Mucosa of gallbladder (tissue), 1 donor: Measurements from ENCODE around the gene FKBP3. TPM values are rescaled to one million over a fixed set of nuclear protein-coding genes. Genes with fewer than 3 reads are reported as not detected.
"Not testable (repeated sequence)": the region's sequence is repeated elsewhere in the genome, so short reads cannot be mapped to it uniquely, and the experiment has no call there.

Experiments
- DNase-seq: peaks from one replicate; pipeline ENCODE4 v3.0.0-alpha.2; 2020; ENCODE audit warnings: low spot score
- total RNA-seq: library from RNA; stranded (reverse); gene quantifications from one replicate; pipeline ENCODE4 v1.2.1, GENCODE V29; 2021
- donor health status: DM: no; HTN: no; CAD: no.

Gene FKBP3
- total RNA-seq = 39.0 TPM

DNA sequence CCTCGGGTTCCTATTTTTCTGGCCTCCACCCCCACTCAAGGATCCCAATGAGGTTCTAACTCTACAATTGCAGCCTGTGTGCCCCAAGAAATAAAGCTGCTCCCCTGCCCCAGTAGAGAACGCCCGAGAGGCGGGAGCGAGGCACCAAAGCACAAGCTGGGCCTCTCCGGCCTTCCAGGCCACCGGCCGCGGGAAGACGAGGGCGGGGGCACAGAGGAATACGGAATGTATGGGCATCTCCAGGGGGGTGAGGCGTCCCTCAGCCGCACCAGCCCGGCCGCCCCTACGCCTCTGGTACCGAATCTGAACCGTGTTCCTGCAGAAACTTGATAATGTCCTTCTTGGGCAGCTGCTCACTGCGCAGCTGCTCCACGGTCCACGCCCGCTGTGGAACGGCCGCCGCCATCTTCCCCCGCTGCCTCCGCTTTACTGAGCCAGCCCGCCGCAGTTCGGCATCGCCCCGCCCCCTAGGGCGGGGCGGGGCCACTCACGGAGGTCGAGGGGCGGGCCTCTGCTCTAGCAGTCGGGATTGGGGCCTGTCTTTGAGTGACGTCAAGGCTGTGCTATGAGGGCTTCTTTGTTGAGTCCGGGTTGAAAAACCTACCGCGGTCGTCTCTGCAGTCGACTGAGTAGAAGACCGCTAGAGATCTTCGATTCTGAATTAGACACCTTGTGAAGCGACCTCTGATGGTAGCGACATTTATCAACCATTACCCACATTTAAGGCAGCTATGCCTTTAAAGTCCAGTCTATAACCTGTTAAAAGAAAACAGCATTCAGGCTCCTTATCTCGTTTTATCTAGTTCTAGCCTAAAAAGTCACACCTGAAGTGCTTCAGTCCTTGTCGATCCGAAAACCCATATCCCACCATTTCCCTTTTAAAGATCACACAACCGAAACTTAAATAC, at the start of gene FKBP3:
Gene FKBP3 (minus strand): TSS at position 431 of the 908 bp plus-strand sequence. CDS start 25 bp downstream, at position 406.
- peak; percentile 98 for DNase-seq

DNA sequence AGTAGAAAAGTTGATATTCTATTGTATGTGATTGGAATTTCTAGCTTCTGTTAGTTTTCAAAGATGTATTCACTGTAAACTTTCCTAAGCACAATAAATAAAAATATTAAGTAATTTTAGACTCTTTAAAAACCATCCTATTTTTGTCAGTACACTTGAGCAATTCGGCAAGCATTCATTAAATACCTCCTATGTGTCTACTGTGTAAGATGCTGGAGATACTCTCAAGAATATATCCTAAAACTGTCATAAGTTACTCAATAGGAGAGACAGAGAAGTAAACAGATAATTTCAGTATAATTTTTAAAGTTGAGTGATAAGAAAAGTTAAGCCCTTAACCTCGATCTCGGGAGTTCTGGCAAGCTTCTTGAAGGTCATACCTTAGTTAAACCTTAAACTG, 47.5 kb upstream of the FKBP3 start:
- DNase-seq = no peak

DNA sequence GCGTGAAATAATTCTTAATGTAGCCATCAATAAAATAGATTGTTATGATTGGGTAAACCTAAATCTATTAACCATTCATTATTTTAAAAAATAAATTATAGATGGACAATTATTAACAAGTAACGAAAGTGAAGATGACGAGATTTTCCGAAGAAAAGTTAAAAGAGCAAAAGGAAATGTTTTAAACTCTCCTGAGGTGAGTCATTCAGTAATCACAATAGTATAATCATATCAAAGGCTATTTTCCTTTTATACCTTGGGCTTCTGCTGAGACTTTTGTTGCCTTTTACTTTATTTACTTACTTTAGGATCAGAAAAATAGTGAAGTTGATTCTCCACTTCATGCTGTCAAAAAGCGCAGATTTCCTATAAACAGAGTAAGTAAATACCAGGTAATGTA, 47.0 kb upstream of the FKBP3 start:
- no peak for DNase-seq

DNA sequence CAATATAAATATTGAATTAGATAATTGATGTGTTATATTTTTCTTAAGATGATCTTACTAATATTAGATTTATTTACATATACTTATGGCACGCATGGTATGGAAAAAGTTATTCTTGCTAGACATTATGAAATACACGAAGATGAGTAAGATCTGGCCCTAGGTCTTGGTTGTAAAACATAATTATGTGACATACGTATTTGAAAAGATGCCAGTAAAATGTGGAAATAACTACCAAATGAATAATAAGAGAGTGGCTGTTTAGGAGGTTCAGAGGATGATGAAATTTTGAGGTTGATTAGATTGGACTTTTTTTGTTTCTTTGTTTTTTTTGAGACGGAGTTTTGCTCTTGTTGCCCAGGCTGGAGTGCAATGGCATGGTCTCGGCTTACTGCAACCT, 42.8 kb upstream of the FKBP3 start:
- DNase-seq = no peak

DNA sequence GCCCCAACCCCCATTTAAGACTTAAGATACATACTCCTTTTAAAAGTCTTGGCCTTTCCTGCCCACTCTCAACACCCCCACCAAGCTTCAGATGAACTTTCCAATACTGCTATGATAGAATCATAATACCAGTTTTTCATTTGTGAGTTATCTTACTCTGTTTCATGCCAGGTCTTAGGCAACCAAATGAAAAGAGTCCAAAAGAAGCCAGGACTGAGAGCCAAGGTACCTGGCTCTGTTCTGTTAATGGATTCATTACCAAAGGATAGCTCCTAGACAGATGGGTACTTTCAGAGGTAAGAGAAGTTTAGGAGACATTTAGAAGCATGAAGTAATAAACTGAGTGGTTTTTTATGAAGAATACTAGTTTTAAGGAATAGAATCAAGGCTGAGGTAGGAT, 35.6 kb upstream of the FKBP3 start:
- no peak for DNase-seq

DNA sequence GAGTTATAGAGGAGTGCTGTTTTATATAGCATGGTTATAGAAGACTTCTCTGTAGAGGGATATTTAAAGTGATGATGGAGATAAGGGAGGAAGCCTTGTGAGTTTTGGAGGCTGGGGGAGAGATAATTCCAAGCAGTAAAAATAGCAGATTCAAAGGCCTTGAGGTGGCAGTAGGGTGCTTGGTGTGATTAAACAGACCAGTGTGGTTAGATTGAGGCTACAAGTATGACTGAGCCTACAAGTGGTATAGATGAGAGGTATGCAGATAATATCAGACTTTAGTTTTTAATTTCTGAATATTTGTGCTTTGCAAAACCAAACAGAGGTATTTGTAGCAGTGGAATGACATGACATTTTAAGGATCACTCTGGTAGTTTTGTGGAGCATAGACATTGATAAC, 21.8 kb upstream of the FKBP3 start:
- no peak for DNase-seq

DNA sequence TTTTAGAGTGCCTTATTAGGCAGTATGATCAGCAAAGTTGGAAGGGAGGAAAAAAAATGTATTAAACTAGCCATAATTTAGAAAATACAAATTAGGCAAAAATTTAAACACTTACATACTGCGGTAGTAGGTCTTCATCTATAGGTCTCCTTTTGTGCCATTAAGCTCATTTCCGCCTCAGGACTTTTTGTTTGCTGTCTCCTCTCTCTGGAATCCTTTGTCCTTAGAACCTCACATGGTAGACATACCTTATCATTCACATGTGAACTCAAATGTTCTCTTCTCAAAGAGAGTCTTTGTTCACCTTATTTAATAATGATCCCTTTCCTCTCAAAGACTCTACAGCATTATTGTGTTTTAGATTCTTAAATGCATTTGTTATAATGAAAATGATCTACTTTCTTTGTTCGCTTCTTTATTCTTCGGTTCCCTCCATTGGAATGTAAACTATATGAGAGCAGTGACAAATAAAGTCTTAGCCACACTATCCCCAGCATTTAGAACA, 16.2 kb upstream of the FKBP3 start:
- no peak for DNase-seq

DNA sequence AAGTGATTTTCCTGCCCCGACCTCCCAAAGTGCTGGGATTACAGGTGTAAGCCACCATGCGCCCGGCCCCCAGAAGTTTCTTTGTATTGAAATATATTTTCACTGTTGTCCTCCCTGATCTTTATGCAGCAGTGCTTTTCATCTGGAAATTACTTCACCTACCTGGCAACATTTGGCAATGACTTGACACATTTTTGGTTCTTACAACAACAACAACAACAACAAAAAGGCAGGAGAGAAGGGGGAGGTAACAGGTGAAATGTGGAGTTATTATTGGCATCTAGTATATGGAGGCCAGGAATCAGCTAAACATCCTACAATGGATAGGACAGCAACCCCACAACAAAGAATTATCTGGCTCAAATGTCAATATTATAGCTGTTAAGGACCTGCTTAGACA, 15.3 kb upstream of the FKBP3 start:
- DNase-seq = no peak

DNA sequence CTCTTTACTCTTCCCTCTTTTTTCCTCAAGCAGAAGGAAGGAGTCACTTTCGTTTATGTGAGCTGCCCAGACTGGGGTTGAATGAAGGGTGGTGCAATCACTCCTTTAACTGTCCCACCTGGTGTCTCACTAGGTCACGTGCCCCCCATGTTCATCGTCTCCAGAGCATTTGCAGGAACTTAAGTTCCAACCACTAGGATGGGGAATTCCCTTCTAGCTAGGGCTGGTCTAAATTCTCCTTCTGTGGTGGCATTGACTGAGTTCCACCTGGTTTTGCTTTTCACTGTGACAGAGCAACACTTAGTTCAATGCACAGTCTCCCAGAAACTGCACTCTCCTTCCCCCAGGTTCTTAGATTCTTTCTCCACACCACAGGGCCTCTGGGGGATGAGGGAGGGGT, 10.9 kb upstream of the FKBP3 start:
- DNase-seq = no peak

DNA sequence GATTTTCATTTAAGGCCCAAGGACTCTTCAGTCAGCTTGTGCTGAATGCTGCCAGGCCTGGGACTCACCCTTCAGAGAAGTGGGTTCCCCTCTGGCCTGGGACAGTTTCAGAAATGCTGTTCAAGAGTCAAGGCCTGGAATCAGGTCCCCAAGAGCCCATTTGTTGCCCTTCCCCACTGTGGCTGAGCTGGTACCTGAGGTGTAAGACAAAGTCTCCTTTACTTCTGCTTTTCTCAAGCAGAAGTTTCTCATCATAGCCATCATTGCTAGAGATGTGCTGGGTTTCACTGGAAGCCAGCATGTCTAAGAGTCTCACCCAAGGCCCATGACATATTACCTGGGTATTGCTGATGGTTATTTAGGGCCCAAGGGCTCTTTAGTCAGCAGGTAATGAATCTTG, 10.4 kb upstream of the FKBP3 start:
- DNase-seq = no peak

DNA sequence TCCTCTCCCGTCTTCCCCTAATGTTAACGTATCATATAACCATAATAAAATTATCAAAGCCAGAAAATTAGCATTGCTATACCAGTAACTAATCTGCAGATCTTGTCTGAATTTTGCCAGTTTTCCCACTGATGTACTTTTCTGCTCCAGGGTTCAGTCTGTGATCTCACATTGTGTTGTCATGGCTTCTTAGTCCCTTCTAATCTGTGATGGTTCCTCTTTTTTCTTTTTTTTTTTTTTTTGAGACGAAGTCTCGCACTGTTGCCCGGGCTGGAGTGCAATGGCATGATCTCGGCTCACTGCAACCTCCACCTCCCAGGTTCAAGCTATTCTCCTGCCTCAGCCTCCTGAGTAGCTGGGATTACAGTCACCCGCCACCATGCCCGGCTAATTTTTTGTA, 7.8 kb upstream of the FKBP3 start:
- DNase-seq = not testable (repeated sequence)

DNA sequence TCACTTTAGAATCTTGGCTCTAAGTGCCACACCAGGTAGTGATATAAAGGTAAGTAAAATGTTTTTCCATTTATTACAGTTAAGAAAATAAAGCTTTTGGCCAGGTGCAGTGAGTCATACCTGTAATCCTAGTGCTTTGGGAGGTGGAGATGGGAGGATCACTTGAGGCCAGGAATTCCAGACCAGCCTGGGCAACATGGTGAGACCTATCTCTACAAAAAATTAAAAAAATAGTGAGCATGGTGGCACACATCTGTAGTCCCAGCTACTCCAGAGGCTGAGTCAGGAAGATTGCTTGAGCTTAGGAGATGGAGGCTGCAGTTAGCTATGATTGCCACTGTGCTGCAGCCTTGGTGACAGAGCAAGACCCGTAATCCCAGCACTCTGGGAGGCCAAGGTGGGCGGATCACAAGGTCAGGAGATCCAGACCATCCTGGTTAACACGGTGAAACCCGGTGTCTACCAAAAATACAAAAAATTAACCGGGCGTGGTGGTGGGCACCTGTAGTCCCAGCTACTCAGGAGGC, 6.4 kb upstream of the FKBP3 start:
- no peak for DNase-seq

DNA sequence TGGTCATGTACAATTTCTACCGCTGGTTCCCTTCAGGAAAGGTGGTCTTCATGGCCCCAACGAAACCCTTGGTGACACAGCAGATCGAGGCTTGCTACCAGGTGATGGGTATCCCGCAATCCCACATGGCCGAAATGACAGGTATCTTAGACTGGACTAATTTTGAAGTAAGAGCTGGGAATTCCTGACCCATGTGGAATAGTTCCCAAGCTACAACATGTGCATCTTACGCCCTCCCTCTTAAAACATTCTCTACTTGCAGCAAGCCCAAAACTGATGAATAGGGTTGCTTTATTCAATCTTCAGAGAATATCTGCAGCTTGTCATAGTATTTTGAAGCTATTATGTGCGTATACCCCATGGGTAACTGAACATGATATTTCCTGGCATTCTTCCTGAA, 2.1 kb upstream of the FKBP3 start:
- DNase-seq = no peak

DNA sequence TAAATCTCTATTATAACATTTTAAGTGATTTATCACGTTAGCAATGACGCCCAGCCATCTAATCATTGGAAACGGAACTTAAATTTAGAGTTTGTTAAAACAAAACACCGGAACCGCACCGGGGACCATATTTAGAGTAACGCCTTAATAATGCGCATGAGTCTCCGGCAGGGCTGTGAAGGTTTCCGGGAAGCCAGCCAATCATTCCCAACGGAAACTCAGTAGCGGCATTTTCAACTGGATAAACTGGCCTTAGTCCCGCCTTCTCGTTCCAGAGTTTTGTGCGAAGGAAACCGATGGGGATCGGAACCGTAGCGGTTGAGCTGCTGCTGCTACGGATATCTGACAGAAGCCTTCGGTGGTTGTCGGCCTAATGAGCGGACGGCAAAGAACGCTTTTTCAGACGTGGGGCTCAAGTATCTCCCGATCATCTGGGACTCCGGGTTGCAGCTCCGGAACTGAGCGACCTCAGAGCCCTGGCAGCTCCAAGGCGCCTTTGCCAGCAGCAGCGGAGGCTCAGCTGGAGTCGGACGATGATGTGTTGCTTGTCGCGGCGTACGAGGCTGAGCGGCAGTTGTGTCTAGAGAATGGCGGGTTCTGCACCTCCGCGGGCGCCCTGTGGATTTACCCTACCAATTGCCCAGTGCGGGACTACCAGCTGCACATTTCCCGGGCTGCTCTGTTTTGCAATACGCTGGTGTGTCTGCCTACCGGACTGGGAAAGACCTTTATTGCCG, 1.5 kb upstream of the FKBP3 start, which contains the start of gene FANCM:
Gene FANCM (plus strand): TSS at position 272 of the 737 bp plus-strand sequence. CDS start 102 bp downstream, at position 374.
- DNase-seq = peak; percentile 96

DNA sequence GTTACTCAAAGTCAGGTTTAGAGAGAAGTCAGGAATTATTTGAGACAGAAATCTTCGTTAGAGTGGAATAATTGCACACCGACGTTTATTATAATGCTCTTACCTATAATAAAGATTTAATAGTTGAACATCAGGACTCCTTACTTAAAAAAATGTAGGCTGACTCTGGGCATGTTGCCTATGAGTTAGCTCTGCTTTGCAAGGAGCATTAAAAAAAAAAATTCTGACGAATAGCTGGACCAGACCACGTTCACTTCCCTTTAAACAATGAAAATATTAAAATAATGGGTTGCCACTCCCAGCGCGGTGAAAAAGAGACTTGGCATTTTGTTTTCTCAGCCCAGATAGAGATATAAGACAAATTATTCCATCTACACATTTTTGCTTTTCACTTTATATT, 875 bp upstream of the FKBP3 start:
- no peak for DNase-seq

DNA sequence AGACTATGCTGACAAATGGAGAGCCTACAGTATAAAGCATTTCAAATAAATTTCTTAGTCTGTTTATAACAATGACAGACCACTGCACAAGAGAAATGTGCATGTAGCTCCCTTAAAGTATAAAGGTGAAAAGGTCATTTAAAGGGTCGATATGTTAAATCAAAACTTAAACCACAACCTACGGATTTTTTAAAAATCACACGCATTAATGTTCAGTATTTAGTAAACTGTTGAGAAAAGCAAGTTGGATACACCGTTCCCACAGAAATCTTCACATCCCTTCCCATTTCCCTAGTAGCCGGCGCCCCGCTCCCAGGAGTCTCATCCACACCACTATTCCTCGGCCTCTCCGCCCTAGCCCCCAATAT, 614 bp downstream of the FKBP3 start:
- DNase-seq = no peak

DNA sequence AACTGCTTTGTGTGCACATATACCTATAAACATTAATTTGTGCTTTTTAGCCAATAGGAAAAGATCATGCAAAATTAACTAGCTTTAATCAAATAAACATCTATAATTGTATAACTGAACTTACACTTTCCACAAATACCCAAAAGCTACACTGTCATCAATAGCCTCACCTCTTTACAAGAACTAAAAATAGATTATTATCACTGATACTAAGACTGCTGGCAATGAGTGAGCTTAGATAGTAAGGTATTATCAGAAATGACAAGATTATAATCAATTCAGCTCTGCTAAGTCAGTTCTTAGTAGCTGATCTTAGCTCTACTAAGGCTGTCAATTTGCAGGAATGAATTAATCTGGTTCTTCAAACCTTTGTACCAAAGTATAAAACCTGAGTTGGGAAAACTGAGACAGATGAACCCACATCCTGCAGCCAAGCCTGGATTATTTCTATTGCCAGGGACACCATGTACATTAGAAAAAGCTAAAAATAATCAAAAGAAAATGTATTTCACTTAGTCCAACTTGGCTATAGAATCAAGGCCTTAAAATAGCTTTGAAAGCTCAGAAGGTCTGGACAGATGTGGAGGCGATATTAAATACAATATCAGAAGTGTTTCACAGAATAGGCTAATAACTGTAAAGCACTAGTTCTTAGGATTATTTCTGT, 5.2 kb downstream of the FKBP3 start:
- DNase-seq = no peak

DNA sequence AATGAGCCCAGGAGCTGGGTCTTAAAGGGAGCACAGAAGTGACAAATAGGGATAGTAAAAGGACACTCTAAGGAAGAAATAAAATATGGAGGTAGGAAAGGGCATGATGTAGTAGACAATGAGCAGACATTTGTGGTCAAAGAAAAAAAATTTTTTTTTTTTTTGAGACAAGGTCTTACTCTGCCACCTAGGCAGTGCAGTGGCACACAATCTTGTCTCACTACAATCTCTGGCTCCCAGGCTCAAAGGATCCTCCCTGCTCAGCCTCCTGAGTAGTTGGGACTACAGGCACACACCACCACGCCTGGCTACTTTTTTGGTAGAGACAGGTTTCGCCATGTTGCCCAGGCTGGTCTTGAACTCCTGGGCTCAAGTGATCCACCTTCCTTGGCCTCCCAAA, 8.5 kb downstream of the FKBP3 start:
- no peak for DNase-seq

DNA sequence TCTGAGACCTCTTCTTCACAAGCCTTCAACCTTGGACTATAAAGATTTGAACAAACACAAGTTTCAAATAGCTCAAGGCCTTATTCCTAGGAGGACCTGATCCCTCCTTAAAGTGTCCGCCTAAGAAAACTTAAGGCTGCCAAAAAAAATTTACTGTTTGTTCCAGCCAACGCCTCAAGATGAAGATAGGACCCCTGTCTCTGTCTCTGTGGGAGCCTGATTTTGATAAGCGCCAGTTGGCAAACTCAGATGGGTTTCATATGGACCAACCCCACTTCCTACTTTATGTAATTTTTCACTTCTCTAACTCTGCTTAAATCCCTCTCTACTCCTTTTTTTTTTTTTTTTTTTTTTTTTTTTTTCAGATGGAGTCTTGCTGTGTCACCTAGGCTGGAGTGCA, 11.0 kb downstream of the FKBP3 start:
- DNase-seq = no peak

DNA sequence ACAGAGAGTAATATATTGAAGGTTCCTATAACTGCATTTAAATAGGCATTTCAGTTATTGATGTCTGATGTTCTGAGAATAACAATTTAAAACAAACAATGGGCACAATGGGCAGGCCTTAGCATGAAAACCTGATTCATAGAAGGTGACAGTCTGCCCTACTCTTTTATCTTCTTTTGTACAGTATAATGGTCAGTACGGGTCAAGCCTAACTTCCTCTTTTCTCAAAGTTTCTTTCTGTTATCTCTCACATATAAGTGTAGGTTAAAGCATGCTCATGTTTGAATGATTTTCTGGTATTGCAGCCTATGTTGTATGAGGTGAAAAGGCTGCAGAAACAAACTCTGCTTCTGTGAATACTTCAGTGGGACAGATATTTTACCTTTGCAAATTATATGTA, 14.2 kb downstream of the FKBP3 start:
- DNase-seq = no peak

DNA sequence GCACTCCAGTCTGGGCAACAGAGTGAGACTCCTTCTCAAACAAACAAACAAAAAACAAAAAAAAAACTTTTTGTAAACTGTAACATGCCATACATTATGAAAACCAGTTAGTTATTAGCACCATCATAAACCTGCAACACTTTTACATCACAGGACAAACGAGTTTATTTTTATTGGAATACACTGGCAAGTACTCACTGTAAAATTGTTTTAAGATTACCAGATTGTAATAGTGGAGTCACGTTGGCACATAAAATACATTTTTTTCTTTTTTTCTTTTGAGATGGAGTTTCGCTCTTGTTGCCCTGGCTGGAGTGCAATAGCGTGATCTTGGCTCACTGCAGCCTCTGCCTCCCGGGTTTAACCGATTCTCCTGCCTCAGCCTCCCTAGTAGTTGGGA, 15.7 kb downstream of the FKBP3 start:
- no peak for DNase-seq

DNA sequence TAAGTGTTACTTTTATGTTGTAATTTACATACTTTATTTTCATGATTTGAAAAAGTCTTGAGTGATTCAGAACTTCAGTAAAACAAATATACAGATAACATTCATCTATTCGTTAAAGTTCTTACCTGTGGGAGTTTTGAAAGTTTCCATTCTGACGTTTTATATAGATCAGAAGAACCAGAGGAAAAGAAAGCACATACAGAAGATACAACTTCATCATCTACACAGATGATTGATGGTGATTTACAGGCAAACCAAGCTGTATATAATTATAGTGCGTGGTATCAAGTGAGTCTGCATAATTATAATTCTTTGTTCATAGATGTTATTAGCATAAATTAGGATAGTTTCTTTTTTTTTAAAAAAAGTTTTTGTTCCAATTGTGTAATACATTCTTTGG, 20.0 kb downstream of the FKBP3 start:
- DNase-seq = no peak
